Measurements from ENCODE around the gene DHRS13. TPM values are rescaled to one million over a fixed set of nuclear protein-coding genes. Genes with fewer than 3 reads are reported as not detected.

Gene DHRS13
- total and polyA plus RNA-seq, 10 of the 15 experiments (the other 5 are each of a cell fraction or from before 2014, with no cell fraction given) = 0.18 to 55.2 (median 31.3) TPM; not detected in 1

DNA sequence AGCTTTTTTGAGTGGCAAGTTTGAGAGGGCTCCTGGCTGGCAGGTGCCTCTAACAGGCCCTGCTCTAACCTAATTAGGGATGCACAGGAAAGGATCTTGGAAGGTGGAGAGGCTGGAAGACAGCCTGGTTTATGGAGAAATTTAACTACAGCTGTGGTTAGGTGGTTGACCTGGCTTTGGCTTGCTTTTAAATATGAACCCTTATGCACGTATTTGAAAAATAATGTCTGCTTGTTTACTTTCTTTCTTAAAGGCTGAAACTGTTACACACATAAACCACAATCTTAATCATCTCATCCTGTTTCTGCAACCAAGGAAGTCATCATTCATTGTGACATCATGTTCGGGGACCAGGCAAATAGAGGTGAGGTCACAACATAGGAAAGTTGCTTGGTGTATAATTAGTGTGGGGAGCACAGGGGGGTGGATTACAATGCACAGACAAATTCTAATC, 23.1 kb upstream of the DHRS13 start (continued):
- TF ChIP-seq, protein P1, sequence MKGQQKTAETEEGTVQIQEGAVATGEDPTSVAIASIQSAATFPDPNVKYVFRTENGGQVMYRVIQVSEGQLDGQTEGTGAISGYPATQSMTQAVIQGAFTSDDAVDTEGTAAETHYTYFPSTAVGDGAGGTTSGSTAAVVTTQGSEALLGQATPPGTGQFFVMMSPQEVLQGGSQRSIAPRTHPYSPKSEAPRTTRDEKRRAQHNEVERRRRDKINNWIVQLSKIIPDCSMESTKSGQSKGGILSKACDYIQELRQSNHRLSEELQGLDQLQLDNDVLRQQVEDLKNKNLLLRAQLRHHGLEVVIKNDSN (IDR thresholded peaks at IDR 0.05; ENCODE audit: borderline replicate concordance, extremely low read length, insufficient read depth, low read depth, low read length) = no peak
- TF ChIP-seq, protein P2, sequence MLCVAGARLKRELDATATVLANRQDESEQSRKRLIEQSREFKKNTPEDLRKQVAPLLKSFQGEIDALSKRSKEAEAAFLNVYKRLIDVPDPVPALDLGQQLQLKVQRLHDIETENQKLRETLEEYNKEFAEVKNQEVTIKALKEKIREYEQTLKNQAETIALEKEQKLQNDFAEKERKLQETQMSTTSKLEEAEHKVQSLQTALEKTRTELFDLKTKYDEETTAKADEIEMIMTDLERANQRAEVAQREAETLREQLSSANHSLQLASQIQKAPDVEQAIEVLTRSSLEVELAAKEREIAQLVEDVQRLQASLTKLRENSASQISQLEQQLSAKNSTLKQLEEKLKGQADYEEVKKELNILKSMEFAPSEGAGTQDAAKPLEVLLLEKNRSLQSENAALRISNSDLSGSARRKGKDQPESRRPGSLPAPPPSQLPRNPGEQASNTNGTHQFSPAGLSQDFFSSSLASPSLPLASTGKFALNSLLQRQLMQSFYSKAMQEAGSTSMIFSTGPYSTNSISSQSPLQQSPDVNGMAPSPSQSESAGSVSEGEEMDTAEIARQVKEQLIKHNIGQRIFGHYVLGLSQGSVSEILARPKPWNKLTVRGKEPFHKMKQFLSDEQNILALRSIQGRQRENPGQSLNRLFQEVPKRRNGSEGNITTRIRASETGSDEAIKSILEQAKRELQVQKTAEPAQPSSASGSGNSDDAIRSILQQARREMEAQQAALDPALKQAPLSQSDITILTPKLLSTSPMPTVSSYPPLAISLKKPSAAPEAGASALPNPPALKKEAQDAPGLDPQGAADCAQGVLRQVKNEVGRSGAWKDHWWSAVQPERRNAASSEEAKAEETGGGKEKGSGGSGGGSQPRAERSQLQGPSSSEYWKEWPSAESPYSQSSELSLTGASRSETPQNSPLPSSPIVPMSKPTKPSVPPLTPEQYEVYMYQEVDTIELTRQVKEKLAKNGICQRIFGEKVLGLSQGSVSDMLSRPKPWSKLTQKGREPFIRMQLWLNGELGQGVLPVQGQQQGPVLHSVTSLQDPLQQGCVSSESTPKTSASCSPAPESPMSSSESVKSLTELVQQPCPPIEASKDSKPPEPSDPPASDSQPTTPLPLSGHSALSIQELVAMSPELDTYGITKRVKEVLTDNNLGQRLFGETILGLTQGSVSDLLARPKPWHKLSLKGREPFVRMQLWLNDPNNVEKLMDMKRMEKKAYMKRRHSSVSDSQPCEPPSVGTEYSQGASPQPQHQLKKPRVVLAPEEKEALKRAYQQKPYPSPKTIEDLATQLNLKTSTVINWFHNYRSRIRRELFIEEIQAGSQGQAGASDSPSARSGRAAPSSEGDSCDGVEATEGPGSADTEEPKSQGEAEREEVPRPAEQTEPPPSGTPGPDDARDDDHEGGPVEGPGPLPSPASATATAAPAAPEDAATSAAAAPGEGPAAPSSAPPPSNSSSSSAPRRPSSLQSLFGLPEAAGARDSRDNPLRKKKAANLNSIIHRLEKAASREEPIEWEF (IDR thresholded peaks at IDR 0.05; ENCODE audit: insufficient replicate concordance, low read depth, low read length) = no peak
- no peak for TF ChIP-seq YY1 (IDR thresholded peaks at IDR 0.05; ENCODE audit: low read depth, low read length)
- no peak for TF ChIP-seq WRNIP1 (IDR thresholded peaks at IDR 0.05; ENCODE audit: borderline replicate concordance, low read depth, low read length)
- TF ChIP-seq CREM (IDR thresholded peaks at IDR 0.05; ENCODE audit: low read depth) = peak; percentile 93
- TF ChIP-seq, protein P3, sequence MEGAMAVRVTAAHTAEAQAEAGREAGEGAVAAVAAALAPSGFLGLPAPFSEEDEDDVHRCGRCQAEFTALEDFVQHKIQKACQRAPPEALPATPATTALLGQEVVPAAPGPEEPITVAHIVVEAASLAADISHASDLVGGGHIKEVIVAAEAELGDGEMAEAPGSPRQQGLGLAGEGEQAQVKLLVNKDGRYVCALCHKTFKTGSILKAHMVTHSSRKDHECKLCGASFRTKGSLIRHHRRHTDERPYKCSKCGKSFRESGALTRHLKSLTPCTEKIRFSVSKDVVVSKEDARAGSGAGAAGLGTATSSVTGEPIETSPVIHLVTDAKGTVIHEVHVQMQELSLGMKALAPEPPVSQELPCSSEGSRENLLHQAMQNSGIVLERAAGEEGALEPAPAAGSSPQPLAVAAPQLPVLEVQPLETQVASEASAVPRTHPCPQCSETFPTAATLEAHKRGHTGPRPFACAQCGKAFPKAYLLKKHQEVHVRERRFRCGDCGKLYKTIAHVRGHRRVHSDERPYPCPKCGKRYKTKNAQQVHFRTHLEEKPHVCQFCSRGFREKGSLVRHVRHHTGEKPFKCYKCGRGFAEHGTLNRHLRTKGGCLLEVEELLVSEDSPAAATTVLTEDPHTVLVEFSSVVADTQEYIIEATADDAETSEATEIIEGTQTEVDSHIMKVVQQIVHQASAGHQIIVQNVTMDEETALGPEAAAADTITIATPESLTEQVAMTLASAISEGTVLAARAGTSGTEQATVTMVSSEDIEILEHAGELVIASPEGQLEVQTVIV (IDR thresholded peaks at IDR 0.05; ENCODE audit: borderline replicate concordance, partially characterized antibody) = no peak
- TF ChIP-seq RUNX3 (IDR thresholded peaks at IDR 0.05; ENCODE audit: low read length) = peak; percentile 95
- TF ChIP-seq, protein P4, sequence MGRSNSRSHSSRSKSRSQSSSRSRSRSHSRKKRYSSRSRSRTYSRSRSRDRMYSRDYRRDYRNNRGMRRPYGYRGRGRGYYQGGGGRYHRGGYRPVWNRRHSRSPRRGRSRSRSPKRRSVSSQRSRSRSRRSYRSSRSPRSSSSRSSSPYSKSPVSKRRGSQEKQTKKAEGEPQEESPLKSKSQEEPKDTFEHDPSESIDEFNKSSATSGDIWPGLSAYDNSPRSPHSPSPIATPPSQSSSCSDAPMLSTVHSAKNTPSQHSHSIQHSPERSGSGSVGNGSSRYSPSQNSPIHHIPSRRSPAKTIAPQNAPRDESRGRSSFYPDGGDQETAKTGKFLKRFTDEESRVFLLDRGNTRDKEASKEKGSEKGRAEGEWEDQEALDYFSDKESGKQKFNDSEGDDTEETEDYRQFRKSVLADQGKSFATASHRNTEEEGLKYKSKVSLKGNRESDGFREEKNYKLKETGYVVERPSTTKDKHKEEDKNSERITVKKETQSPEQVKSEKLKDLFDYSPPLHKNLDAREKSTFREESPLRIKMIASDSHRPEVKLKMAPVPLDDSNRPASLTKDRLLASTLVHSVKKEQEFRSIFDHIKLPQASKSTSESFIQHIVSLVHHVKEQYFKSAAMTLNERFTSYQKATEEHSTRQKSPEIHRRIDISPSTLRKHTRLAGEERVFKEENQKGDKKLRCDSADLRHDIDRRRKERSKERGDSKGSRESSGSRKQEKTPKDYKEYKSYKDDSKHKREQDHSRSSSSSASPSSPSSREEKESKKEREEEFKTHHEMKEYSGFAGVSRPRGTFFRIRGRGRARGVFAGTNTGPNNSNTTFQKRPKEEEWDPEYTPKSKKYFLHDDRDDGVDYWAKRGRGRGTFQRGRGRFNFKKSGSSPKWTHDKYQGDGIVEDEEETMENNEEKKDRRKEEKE (IDR thresholded peaks at IDR 0.05) = no peak
- TF ChIP-seq, protein P5, sequence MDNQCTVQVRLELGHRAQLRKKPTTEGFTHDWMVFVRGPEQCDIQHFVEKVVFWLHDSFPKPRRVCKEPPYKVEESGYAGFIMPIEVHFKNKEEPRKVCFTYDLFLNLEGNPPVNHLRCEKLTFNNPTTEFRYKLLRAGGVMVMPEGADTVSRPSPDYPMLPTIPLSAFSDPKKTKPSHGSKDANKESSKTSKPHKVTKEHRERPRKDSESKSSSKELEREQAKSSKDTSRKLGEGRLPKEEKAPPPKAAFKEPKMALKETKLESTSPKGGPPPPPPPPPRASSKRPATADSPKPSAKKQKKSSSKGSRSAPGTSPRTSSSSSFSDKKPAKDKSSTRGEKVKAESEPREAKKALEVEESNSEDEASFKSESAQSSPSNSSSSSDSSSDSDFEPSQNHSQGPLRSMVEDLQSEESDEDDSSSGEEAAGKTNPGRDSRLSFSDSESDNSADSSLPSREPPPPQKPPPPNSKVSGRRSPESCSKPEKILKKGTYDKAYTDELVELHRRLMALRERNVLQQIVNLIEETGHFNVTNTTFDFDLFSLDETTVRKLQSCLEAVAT (IDR thresholded peaks at IDR 0.05) = 0 out of 2 replicates have a peak, but pooled peaks have one; percentile 48
- TF ChIP-seq, protein P6, sequence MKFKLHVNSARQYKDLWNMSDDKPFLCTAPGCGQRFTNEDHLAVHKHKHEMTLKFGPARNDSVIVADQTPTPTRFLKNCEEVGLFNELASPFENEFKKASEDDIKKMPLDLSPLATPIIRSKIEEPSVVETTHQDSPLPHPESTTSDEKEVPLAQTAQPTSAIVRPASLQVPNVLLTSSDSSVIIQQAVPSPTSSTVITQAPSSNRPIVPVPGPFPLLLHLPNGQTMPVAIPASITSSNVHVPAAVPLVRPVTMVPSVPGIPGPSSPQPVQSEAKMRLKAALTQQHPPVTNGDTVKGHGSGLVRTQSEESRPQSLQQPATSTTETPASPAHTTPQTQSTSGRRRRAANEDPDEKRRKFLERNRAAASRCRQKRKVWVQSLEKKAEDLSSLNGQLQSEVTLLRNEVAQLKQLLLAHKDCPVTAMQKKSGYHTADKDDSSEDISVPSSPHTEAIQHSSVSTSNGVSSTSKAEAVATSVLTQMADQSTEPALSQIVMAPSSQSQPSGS (IDR thresholded peaks at IDR 0.05; ENCODE audit: low read length) = peak; percentile 87
- no peak for TF ChIP-seq YBX1 (IDR thresholded peaks at IDR 0.05)
- TF ChIP-seq, protein P7, sequence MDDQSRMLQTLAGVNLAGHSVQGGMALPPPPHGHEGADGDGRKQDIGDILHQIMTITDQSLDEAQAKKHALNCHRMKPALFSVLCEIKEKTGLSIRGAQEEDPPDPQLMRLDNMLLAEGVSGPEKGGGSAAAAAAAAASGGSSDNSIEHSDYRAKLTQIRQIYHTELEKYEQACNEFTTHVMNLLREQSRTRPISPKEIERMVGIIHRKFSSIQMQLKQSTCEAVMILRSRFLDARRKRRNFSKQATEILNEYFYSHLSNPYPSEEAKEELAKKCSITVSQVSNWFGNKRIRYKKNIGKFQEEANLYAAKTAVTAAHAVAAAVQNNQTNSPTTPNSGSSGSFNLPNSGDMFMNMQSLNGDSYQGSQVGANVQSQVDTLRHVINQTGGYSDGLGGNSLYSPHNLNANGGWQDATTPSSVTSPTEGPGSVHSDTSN (IDR thresholded peaks at IDR 0.05; ENCODE audit: insufficient replicate concordance, low read depth, low read length) = peak; percentile 66
- 0 out of 2 replicates have a peak, but pooled peaks have one; percentile 44 for TF ChIP-seq TBL1XR1 (IDR thresholded peaks at IDR 0.05; ENCODE audit: low read depth, low read length)

Data from GM12878 (cell line).